LNCAP (cell line): ENCODE results near the gene FNBP1.

Experiments
- CTCF ChIP-seq: fragments of 450-650 bp; IDR thresholded peaks from 2 replicates; pipeline ENCODE4 v1.5.1; 2017; ENCODE audit warnings: mild to moderate bottlenecking

Gene FNBP1

GRCh38 chr9:129845373-129845772 lies 197.6 kb downstream of the FNBP1 start:
- no peak for TF ChIP-seq CTCF

- TF ChIP-seq CTCF, result no peak
Measured at GRCh38 chr9:129841071-129841470, 201.9 kb downstream of the FNBP1 start.

- no peak for TF ChIP-seq CTCF
Measured at GRCh38 chr9:129840034-129840433, 203.0 kb downstream of the FNBP1 start.

- TF ChIP-seq CTCF, result no peak
Measured at GRCh38 chr9:129839324-129840023, 203.5 kb downstream of the FNBP1 start.

- TF ChIP-seq CTCF, result no peak
Measured at GRCh38 chr9:129838707-129839259, 204.2 kb downstream of the FNBP1 start.
